Pulmonary artery endothelial cell (primary cell): ENCODE data around the gene PSKH1. TPM values are rescaled to one million over a fixed set of nuclear protein-coding genes. Genes with fewer than 3 reads are reported as not detected.
"Not testable (repeated sequence)": the region's sequence is repeated elsewhere in the genome, so short reads cannot be mapped to it uniquely, and the experiment has no call there.

ENCODE experiments used
- DNase-seq: peaks from one replicate; pipeline ENCODE4 v3.0.0-alpha.2; 2011; ENCODE audit warnings: low read depth, low spot score
- total RNA-seq: library from RNA; depleted of rRNA; stranded (reverse); fragments of >200 nt; gene quantifications from 2 replicates; pipeline ENCODE4 v1.2.3, GENCODE V29; 2014

Gene PSKH1
- total RNA-seq, 1 donor from 2014 or later = 15.4 TPM

GRCh38 chr16:67957622-67958021 is 64.6 kb downstream of the PSKH1 start:
- no peak for DNase-seq

DNA sequence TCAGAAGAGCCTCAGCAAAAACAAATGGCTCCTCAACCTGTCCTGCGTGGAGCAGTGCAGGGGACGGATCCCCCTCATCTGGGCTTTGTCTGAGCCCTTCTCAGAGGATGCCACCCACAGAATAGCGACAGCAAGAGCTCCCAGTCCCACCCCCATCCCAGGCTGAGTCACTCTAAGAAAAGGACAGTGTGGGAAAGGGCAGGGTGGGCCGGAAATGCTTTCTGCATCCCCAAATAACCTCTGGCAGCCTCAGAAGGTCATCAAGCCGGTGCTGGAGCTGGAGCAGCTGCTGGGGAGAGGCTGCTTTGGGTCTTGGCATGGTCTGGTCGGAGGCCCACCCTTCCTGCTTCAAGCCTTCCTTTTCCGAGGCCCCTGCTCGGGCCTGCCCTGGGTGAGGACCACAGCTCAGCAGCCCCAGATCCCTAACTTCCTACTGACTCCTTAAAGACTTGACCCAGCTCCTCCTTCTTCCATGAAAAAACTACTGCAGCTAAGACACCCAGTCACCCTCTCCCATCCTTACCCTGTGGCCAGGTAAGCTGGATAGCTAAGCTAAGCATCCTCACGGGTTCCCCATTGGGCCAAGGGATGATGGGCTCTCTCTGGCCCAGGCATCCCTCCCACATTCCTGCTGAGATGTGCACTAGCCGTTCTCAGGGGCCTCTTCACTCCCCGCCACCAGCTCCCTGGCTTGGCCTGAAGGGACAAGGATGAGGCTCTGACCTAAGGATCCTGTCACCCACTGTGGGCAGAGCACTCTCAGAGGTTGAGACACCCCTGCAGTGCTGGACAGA is 66.7 kb downstream of the PSKH1 start:
- no peak for DNase-seq

DNA sequence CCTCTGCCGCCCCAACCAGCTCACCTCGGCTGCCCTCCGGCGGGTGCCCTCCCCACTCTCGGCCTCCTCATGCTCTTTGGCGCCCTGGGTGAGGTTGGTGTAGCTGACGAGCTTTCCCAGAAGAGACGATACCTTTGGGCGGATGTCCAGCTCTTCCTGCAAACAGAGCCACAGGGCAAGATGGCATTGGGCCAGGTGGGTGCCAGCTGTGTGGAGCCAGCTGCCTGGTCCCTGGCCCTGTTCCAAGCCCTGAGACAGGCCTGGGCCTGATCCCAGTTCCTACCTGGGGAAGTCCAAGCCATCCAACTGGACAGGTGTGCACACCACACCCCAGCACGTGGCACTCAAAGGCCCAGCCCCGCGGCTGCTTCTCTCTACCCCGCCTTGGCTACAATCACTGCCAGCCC is 68.5 kb downstream of the PSKH1 start:
- DNase-seq = no peak

DNA sequence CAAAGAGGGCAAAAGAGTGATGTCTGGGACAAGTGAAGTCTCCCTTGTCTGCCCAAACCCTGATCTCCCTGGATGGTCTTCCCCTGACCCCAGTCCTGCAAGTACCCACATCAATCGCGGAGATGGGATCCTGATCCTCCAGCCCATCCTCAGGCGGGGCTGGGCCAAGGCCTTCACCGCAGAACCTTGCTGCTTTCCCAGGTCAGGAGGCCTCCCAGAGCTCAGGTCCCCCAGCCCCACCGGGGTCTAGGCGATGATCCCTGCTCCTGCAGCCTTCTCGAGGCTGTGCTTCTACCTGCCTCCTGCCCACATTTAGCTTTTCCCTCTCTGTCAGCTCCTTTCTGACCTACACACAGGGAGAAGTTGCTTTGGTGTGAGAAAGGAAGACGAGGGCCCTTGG is 69.1 kb downstream of the PSKH1 start:
- no peak for DNase-seq

GRCh38 chr16:67963292-67963661 is 70.2 kb downstream of the PSKH1 start:
- no peak for DNase-seq

DNA sequence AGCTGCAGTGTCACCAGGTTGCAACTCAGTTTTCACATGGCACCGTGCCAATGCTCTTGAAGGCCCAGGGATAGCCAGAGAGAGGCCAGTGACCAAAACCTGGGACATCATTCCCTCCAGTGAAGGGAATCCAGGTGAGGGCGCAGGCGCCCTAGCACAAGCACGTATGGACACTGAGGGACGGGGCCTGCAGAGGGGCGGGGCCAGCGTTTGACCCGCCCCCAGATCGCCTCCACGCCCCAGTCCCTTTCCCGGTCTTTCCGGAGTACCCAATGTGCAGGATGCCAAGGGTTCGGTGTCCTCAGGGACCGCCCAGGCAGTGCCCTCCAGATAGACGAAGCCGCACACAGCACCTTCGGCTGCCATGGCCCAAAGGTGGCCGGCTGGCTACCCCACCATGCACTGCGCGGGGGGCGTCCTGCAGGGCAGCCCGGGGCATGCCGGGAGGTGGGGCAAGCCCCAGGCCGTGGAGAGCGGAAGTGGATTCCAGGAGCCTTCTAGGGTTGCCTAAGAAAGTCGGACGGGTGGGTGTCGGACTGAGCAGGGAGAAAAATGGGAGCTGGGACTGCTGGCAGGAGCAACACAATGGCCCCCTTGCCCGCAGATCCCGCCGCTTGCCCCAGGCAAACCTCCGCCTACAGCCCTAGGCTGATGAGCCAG is 70.7 kb downstream of the PSKH1 start:
- DNase-seq = no peak

GRCh38 chr16:67964477-67965131 is 71.5 kb downstream of the PSKH1 start:
- DNase-seq = no peak

DNA sequence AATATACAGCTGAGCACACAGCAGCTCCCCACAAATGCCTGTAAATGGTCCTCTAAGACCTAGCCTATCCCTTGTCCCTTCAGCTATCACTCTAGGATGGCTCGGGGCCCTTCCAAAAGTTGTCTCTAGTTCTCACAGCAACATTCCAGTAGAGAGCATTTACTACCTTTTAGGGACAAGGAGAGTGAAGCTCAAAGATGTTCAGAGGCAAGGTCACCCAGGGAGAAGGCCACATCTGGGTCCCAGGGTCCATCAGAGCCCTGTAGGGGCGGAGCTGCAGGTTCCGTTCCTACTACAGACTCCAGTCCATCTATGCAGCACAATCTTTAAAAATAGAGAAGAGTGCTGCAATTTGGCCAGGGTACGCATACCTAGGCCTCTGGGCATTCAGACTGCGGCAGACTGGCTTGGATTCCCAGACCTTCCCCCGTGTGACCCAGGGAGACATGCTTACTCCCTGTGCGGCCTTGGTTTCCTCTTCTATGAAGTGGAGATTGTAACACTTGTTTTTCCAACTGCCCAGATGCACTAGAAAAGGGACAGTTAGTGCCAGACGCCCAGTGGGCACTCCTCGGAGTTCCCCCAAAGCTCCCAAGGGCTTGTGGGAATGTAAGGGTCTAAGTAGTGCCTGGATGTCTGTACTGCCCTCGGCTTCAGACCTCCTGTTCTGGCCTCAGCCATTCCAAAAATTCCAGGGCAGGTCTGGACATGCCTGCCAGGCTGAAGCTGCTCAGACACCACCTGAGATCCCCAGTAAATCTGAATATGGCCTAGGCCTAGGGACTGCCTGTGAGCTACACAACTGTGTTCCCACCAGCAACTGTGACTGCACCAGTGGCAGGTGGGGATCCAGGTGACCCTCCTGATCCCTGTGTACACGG is 72.9 kb downstream of the PSKH1 start:
- no peak for DNase-seq

DNA sequence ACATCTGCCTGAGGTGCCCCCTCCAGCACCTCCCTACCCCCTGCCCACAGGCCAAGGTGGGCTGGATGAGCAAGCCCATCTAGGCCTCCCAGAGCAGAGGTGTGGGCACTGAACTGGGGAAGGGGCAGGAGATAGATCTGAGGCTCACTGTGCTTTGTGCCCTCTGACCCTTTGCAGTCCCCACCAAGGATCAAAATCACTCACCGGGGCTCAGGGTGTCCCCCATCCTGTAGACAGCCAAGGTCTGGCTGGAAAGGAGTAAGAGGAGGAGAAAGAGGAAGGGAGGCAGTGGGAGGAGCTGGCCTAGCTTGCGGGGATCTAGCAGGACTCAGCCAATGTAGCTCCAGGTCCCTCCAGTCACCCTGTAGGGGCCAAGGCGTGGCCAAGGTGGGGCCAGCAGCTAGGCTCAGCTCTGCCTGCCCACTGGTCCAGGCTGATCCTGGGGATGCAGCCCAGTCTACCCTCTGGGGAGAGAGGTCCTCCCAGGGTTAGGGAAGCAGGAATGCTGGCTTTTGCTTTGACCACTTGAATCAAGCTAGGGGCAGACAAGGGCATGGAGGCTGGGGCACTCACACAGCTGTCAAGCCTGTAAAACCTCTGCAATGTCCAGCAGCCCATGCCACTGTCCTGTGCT is 73.6 kb downstream of the PSKH1 start:
- DNase-seq = no peak

DNA sequence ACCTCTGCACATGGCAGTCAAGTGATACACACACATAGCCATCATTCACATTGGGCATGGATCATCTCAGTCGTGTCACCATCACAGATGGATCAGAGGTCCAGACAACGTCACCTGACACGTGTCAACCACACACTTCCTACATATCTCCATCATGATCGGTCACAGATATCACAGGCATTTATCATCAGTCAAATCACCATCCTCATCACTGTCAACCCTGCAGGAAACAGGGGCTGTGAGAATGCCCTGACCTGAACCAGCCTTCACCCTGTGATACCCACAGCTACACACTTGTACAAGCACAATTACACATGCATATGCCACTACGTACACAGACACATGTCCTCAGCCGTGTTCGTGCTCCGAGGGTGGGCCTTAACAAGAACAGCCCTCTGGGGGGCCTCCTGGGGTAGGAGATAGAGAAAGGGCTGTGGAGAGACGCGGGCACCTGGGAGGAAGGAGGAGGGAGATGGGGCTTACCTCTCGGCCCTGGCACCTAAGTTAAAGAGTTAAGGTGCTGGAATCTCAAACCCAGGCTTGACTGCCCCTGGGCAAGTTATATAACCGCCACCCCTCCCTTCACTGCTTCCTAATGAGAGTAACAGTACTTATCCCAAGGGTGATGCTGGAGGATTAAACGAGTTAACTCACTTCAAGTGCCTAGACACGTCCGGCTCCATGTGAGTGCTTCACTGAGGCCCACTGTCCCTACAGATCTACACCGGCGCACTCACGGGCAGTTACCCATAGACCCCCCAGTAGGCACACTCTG is 74.3 kb downstream of the PSKH1 start:
- no peak for DNase-seq

DNA sequence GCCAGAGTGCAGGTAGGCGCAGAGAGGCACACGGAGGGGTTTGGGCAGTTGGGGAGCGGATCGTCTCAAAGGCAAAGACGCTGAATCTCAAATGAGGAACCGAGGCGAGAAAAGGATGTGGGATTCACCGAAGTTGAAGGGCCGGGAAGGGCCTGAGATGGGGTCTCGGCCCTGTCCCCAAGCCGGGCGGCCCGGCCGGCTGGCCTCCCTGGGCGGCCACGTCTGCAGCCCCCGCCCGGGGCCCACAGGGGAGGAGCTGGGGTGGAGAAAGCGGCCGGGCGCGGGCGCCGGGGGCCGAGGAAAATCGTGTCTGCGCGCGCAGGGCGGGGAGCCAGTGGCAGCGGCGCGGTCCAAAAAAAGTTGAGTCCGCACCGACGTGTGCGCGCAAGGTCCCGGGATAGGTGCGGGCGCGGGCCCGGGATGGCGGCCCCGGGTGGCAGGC is 74.9 kb downstream of the PSKH1 start:
- DNase-seq = no peak

- DNase-seq = no peak
Observed at GRCh38 chr16:67968400-67969253, 75.6 kb downstream of the PSKH1 start, which contains the start of gene SLC12A4. Gene SLC12A4 (minus strand): TSS chr16:67968637. CDS start chr16:67968553, 84 bp downstream.

GRCh38 chr16:67969254-67970039 is 76.4 kb downstream of the PSKH1 start:
- no peak for DNase-seq

GRCh38 chr16:67971111-67971510 is 78.1 kb downstream of the PSKH1 start:
- no peak for DNase-seq

DNA sequence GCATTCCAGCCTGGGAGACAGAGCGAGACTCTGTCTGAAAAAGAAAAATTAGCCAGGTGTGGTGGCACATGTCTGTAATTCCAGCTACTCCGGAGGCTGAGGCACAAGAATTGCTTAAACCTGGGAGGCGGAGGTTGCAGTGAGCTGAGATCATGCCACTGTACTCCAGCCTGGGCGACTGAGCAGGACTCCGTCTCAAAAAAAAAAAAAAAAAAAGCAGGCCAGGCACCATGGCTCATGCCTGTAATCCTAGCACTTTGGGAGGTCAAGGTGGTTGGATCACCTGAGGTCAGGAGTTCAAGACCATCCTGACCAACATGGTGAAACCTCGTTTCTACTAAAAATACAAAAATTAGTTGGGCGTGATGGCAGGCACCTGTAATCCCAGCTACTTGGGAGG is 79.2 kb downstream of the PSKH1 start:
- DNase-seq = not testable (repeated sequence)

- DNase-seq = no peak
Observed at GRCh38 chr16:67975321-67976105, 82.5 kb downstream of the PSKH1 start.

DNA sequence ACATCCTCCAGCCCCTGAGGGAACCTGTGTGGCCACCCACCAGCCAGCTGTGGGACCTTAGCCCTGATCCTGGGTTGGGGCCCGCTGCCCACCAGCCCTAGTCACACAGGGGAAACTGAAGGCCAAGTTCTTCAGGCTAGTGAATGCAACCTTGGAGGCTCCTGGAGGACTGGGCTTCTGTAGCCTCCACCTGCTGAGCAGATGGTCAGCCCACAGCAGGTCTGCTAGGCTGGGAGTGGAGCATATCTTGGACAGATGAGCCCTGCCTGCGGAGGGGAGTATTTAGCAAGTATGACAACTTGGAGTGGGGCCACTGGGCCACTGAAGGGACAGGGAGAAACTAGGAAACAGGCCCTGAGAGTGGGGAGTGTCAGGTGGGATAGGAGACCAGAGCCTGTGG is 83.2 kb downstream of the PSKH1 start:
- DNase-seq = no peak

DNA sequence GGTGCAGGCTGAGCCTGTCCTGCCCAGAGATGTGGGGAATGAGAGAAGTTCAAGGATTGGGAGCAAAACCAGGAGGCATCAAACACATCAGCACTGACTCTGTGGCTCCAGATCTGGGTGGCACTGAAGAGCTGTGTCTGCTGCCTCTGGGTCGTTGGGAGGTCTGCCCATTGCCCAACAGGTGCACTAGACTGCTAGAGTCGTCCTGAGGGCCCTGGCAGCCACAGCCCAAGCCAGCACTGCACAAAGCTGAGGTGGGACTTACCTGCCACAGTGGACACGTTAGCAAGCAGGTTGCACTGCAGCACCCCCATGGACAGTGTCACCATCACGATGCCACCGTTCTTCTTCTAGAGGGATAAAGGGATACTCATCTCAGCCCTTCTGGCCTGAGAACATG is 84.0 kb downstream of the PSKH1 start:
- DNase-seq = no peak
